Measurements from ENCODE around the gene COBL.
A peak's percentile ranks its signal among the peaks of the same experiment; 100 is the strongest.

COBL gene

GRCh38 chr7:51013861-51014511 is 302.6 kb downstream of the COBL start:
- WGBS, 2 donors (ENCODE audit: extremely low coverage in 2 of 2, insufficient read length in 2 of 2, insufficient replicate concordance in 1 of 2): no CpG with 5 or more reads among the region's 21 CpGs
- no peak overlapping the region for H3K23ac ChIP-seq (ENCODE audit: low read depth, low read length, poor library complexity)

GRCh38 chr7:51013218-51013786 is 303.3 kb downstream of the COBL start:
- no CpG with 5 or more reads among the region's 17 CpGs for WGBS, 2 donors (ENCODE audit: extremely low coverage in 2 of 2, insufficient read length in 2 of 2, insufficient replicate concordance in 1 of 2)
- no peaks in the 10 kb centered on the region for H3K27me3 ChIP-seq (ENCODE audit: control insufficient read depth in 3 of 3, insufficient read depth in 3 of 3, low read depth in 1 of 3, low read length in 3 of 3)
- no peak overlapping the region for H3K14ac ChIP-seq (ENCODE audit: low read length)
- no peak overlapping the region for H3K4me3 ChIP-seq (ENCODE audit: low read length in 2 of 2)
- H4K91ac ChIP-seq (ENCODE audit: low read depth, low read length, poor library complexity): no peak overlapping the region
- no peak for DNase-seq (ENCODE audit: low spot score)
- H3K9me3 ChIP-seq (replicated peaks in 1 of 2; ENCODE audit: control insufficient read depth in 2 of 2, insufficient read depth in 1 of 2, low read depth in 1 of 2, low read length in 2 of 2): peaks cover 0 to 3% of the 10 kb centered on the region in 2 donors
- H3K4me2 ChIP-seq (ENCODE audit: insufficient read depth, low read length, poor library complexity, severe bottlenecking): no peak overlapping the region
- H2BK12ac ChIP-seq (ENCODE audit: low read length): no peak overlapping the region
- H2AFZ ChIP-seq (ENCODE audit: low read length): no peak overlapping the region
- H3K27ac ChIP-seq (replicated peaks; ENCODE audit: low read length): no peak overlapping the region
- peaks cover 4% of the 10 kb centered on the region for H3K79me1 ChIP-seq (ENCODE audit: low read depth, low read length)
- no peak overlapping the region for H2BK5ac ChIP-seq (ENCODE audit: low read length)
- no peaks in the 10 kb centered on the region for H3K36me3 ChIP-seq (replicated peaks in 1 of 2; ENCODE audit: control insufficient read depth in 2 of 2, insufficient read depth in 2 of 2, low read length in 2 of 2)
- no peak overlapping the region for H4K8ac ChIP-seq (ENCODE audit: low read depth, low read length)
- no peak overlapping the region for H2BK120ac ChIP-seq (ENCODE audit: low read depth, low read length)
- H3K23ac ChIP-seq (ENCODE audit: low read depth, low read length, poor library complexity): no peak overlapping the region
- H3K4me1 ChIP-seq (ENCODE audit: control insufficient read depth in 2 of 2, insufficient read depth in 1 of 2, low read depth in 1 of 2, low read length in 2 of 2): no peaks in the 10 kb centered on the region
- no peak overlapping the region for H2BK15ac ChIP-seq (ENCODE audit: low read length)
- H3K9ac ChIP-seq (ENCODE audit: low read depth, low read length, poor library complexity): no peak overlapping the region
- H2AK5ac ChIP-seq (ENCODE audit: low read depth, low read length): no peak overlapping the region
- peak overlapping the region; percentile 46 for H3K18ac ChIP-seq (ENCODE audit: low read length)
- no peak overlapping the region for H3K4ac ChIP-seq (ENCODE audit: low read length)

More at GRCh38 chr7:51013861-51014511, 302.6 kb downstream of the COBL start:
- Histone ChIP-seq H2AFZ (ENCODE audit: low read length) (no peak overlapping the region), H3K4me1 (ENCODE audit: control insufficient read depth in 2 of 2, insufficient read depth in 1 of 2, low read depth in 1 of 2, low read length in 2 of 2) (no peaks in the 10 kb centered on the region), H2BK120ac (ENCODE audit: low read depth, low read length) (no peak overlapping the region), H2BK12ac (ENCODE audit: low read length) (no peak overlapping the region), H3K9ac (ENCODE audit: low read depth, low read length, poor library complexity) (no peak overlapping the region), H4K8ac (ENCODE audit: low read depth, low read length) (no peak overlapping the region), H2BK15ac (ENCODE audit: low read length) (no peak overlapping the region), H3K4me2 (ENCODE audit: insufficient read depth, low read length, poor library complexity, severe bottlenecking) (no peak overlapping the region), H3K27ac (replicated peaks; ENCODE audit: low read length) (no peak overlapping the region), H3K9me3 (replicated peaks in 1 of 2; ENCODE audit: control insufficient read depth in 2 of 2, insufficient read depth in 1 of 2, low read depth in 1 of 2, low read length in 2 of 2) (peaks cover 0 to 3% of the 10 kb centered on the region in 2 donors), H3K14ac (ENCODE audit: low read length) (no peak overlapping the region), H3K79me1 (ENCODE audit: low read depth, low read length) (peaks cover 4% of the 10 kb centered on the region), H3K27me3 (ENCODE audit: control insufficient read depth in 3 of 3, insufficient read depth in 3 of 3, low read depth in 1 of 3, low read length in 3 of 3) (no peaks in the 10 kb centered on the region), H2AK5ac (ENCODE audit: low read depth, low read length) (no peak overlapping the region), H2BK5ac (ENCODE audit: low read length) (no peak overlapping the region), H3K18ac (ENCODE audit: low read length) (no peak overlapping the region), H3K4me3 (ENCODE audit: low read length in 2 of 2) (no peak overlapping the region), H3K36me3 (replicated peaks in 1 of 2; ENCODE audit: control insufficient read depth in 2 of 2, insufficient read depth in 2 of 2, low read length in 2 of 2) (no peaks in the 10 kb centered on the region), H3K4ac (ENCODE audit: low read length) (no peak overlapping the region), H4K91ac (ENCODE audit: low read depth, low read length, poor library complexity) (no peak overlapping the region)
- no peak for DNase-seq (ENCODE audit: low spot score)

GRCh38 chr7:51012569-51013217 is 303.9 kb downstream of the COBL start:
- no peak overlapping the region for H2BK120ac ChIP-seq (ENCODE audit: low read depth, low read length)
- no peak overlapping the region for H4K91ac ChIP-seq (ENCODE audit: low read depth, low read length, poor library complexity)
- H3K4ac ChIP-seq (ENCODE audit: low read length): no peak overlapping the region
- no peak overlapping the region for H3K23ac ChIP-seq (ENCODE audit: low read depth, low read length, poor library complexity)
- WGBS, 2 donors (ENCODE audit: extremely low coverage in 2 of 2, insufficient read length in 2 of 2, insufficient replicate concordance in 1 of 2): no CpG with 5 or more reads among the region's 8 CpGs
- H2AK5ac ChIP-seq (ENCODE audit: low read depth, low read length): no peak overlapping the region
- no peak overlapping the region for H2BK5ac ChIP-seq (ENCODE audit: low read length)
- no peaks in the 10 kb centered on the region for H3K27me3 ChIP-seq (ENCODE audit: control insufficient read depth in 3 of 3, insufficient read depth in 3 of 3, low read depth in 1 of 3, low read length in 3 of 3)
- peaks cover 2% of the 10 kb centered on the region for H3K79me1 ChIP-seq (ENCODE audit: low read depth, low read length)
- H3K9ac ChIP-seq (ENCODE audit: low read depth, low read length, poor library complexity): no peak overlapping the region
- H3K27ac ChIP-seq (replicated peaks; ENCODE audit: low read length): no peak overlapping the region
- no peak overlapping the region for H2BK12ac ChIP-seq (ENCODE audit: low read length)
- no peak overlapping the region for H3K4me3 ChIP-seq (ENCODE audit: low read length in 2 of 2)
- H4K8ac ChIP-seq (ENCODE audit: low read depth, low read length): no peak overlapping the region
- no peak overlapping the region for H3K4me2 ChIP-seq (ENCODE audit: insufficient read depth, low read length, poor library complexity, severe bottlenecking)
- peaks cover 0 to 3% of the 10 kb centered on the region in 2 donors for H3K9me3 ChIP-seq (replicated peaks in 1 of 2; ENCODE audit: control insufficient read depth in 2 of 2, insufficient read depth in 1 of 2, low read depth in 1 of 2, low read length in 2 of 2)
- no peaks in the 10 kb centered on the region for H3K4me1 ChIP-seq (ENCODE audit: control insufficient read depth in 2 of 2, insufficient read depth in 1 of 2, low read depth in 1 of 2, low read length in 2 of 2)
- no peaks in the 10 kb centered on the region for H3K36me3 ChIP-seq (replicated peaks in 1 of 2; ENCODE audit: control insufficient read depth in 2 of 2, insufficient read depth in 2 of 2, low read length in 2 of 2)
- H2BK15ac ChIP-seq (ENCODE audit: low read length): no peak overlapping the region
- DNase-seq (ENCODE audit: low spot score): no peak
- H3K18ac ChIP-seq (ENCODE audit: low read length): peak overlapping the region; percentile 25
- no peak overlapping the region for H2AFZ ChIP-seq (ENCODE audit: low read length)
- H3K14ac ChIP-seq (ENCODE audit: low read length): no peak overlapping the region

GRCh38 chr7:51011710-51012350 is 304.8 kb downstream of the COBL start:
- no peak overlapping the region for H2AK5ac ChIP-seq (ENCODE audit: low read depth, low read length)
- no peak overlapping the region for H2BK12ac ChIP-seq (ENCODE audit: low read length)
- no peak overlapping the region for H2AFZ ChIP-seq (ENCODE audit: low read length)
- no peak overlapping the region for H2BK15ac ChIP-seq (ENCODE audit: low read length)
- H3K4me3 ChIP-seq (ENCODE audit: low read length in 2 of 2): no peak overlapping the region
- H3K4me1 ChIP-seq (ENCODE audit: control insufficient read depth in 2 of 2, insufficient read depth in 1 of 2, low read depth in 1 of 2, low read length in 2 of 2): no peaks in the 10 kb centered on the region
- DNase-seq (ENCODE audit: low spot score): no peak
- H3K4ac ChIP-seq (ENCODE audit: low read length): no peak overlapping the region
- no peak overlapping the region for H3K9ac ChIP-seq (ENCODE audit: low read depth, low read length, poor library complexity)
- H2BK120ac ChIP-seq (ENCODE audit: low read depth, low read length): no peak overlapping the region
- H3K23ac ChIP-seq (ENCODE audit: low read depth, low read length, poor library complexity): no peak overlapping the region
- H2BK5ac ChIP-seq (ENCODE audit: low read length): no peak overlapping the region
- H3K9me3 ChIP-seq (replicated peaks in 1 of 2; ENCODE audit: control insufficient read depth in 2 of 2, insufficient read depth in 1 of 2, low read depth in 1 of 2, low read length in 2 of 2): peaks cover 0 to 3% of the 10 kb centered on the region in 2 donors
- no peak overlapping the region for H4K91ac ChIP-seq (ENCODE audit: low read depth, low read length, poor library complexity)
- H3K4me2 ChIP-seq (ENCODE audit: insufficient read depth, low read length, poor library complexity, severe bottlenecking): no peak overlapping the region
- no peaks in the 10 kb centered on the region for H3K36me3 ChIP-seq (replicated peaks in 1 of 2; ENCODE audit: control insufficient read depth in 2 of 2, insufficient read depth in 2 of 2, low read length in 2 of 2)
- H3K79me1 ChIP-seq (ENCODE audit: low read depth, low read length): peaks cover 2% of the 10 kb centered on the region
- no peak overlapping the region for H3K18ac ChIP-seq (ENCODE audit: low read length)
- no peak overlapping the region for H4K8ac ChIP-seq (ENCODE audit: low read depth, low read length)
- H3K27me3 ChIP-seq (ENCODE audit: control insufficient read depth in 3 of 3, insufficient read depth in 3 of 3, low read depth in 1 of 3, low read length in 3 of 3): no peaks in the 10 kb centered on the region
- WGBS, 2 donors (ENCODE audit: extremely low coverage in 2 of 2, insufficient read length in 2 of 2, insufficient replicate concordance in 1 of 2): no CpG with 5 or more reads among the region's 7 CpGs
- H3K27ac ChIP-seq (replicated peaks; ENCODE audit: low read length): no peak overlapping the region
- H3K14ac ChIP-seq (ENCODE audit: low read length): no peak overlapping the region
